Mammary microvascular endothelial cell (primary cell): ENCODE data around the gene WFDC6. TPM values are rescaled to one million over a fixed set of nuclear protein-coding genes. Genes with fewer than 3 reads are reported as not detected.

Source experiments
- total RNA-seq: library from RNA; depleted of rRNA; stranded (reverse); fragments of >200 nt; gene quantifications from 2 replicates; pipeline ENCODE4 v1.2.3, GENCODE V29; 2015

The WFDC6 gene
- total RNA-seq, result not detected in 2 replicates

GRCh38 chr20:45539382-45539781 lies at the start of gene WFDC6:
Gene WFDC6 (minus strand): TSS chr20:45539482. CDS start chr20:45539407, 75 bp downstream.

GRCh38 chr20:45579184-45579583 lies 39.9 kb upstream of the WFDC6 start, which contains the start of gene WFDC8:
Gene WFDC8 (minus strand): TSS chr20:45579284. CDS start chr20:45579247, 37 bp downstream.

DNA sequence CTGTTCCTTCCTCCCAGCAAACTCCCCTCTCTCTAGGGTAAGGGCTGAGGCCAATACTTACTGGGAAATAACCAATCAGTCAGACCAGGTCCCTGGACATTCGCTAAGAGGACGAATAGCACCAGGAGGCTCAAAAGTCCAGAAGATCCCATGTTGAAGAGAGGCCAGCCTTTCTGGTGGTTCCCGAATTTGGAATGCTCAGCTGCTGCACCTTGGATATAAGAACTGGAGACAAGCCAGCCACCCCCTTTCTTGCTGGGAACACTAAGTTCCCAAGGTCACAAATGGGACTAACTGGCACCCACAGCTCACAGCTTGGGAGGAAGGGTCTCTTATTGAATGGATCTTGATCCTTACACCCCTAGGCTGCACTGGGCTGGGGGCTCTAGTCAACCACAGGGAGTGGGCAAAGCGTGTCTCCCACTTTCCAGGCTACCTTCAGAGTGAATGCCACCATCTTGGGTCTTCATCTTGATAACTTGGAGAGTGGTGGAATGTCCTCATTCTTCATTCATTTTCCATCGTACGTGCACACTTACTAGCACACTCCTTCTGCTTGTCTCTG lies 8.0 kb upstream of the WFDC6 start, which contains the start of gene EPPIN:
EPPIN (minus strand) TSS at position 196 of the 565 bp plus-strand sequence; CDS start at position 152, 44 bp downstream.

GRCh38 chr20:45515147-45515913 lies 24.0 kb downstream of the WFDC6 start, which contains the start of gene SPINT3:
Gene SPINT3 (minus strand): TSS chr20:45515622. CDS start chr20:45515608, 14 bp downstream.

Other genes starting within 250 kb of the WFDC6 start
- not detected in 2 replicates for gene RBPJL, start 232.6 kb downstream of the WFDC6 start, total RNA-seq
- gene MATN4, start 231.2 kb downstream of the WFDC6 start, total RNA-seq, result 0.20 TPM in 1 of 2 replicates, not detected in the other
- 46.2 and 47.0 TPM in 2 replicates for gene SDC4, start 191.1 kb downstream of the WFDC6 start, total RNA-seq
- 21.4 and 29.5 TPM in 2 replicates for gene SYS1, start 176.3 kb downstream of the WFDC6 start, total RNA-seq
- gene TP53TG5, start 161.2 kb downstream of the WFDC6 start, total RNA-seq, result not detected in 2 replicates
- 5.5 and 9.7 TPM in 2 replicates for gene DBNDD2, start 131.2 kb downstream of the WFDC6 start, total RNA-seq
- 75.6 and 77.7 TPM in 2 replicates for gene PIGT, start 123.3 kb downstream of the WFDC6 start, total RNA-seq
- not detected in 2 replicates for gene WFDC2, start 69.7 kb downstream of the WFDC6 start, total RNA-seq
- not detected in 2 replicates for gene SPINT3, start 23.9 kb downstream of the WFDC6 start, total RNA-seq
- gene EPPIN, start 7.9 kb upstream of the WFDC6 start, total RNA-seq, result not detected in 2 replicates
- gene WFDC8, start 39.8 kb upstream of the WFDC6 start, total RNA-seq, result not detected in 2 replicates
- gene WFDC10A, start 90.3 kb upstream of the WFDC6 start, total RNA-seq, result not detected in 2 replicates
- gene WFDC9, start 91.8 kb upstream of the WFDC6 start, total RNA-seq, result not detected in 2 replicates
- gene WFDC11, start 130.8 kb upstream of the WFDC6 start, total RNA-seq, result not detected in 2 replicates
- gene WFDC13, start 162.6 kb upstream of the WFDC6 start, total RNA-seq, result not detected in 2 replicates
- gene WFDC10B, start 165.5 kb upstream of the WFDC6 start, total RNA-seq, result not detected in 2 replicates
- gene SPINT4, start 182.9 kb upstream of the WFDC6 start, total RNA-seq, result not detected in 2 replicates